PC-9 (cell line): ENCODE data around the gene PGGHG. TPM values are rescaled to one million over a fixed set of nuclear protein-coding genes. Genes with fewer than 3 reads are reported as not detected.

Experiments
- BruUV-seq: library from RNA; stranded (reverse); fragments of 400-500 nt; replicated peaks from 2 replicates; lab custom pipeline; 2021; lab: Mats Ljungman, UMichigan
- CTCF ChIA-PET: fragments of 300-600 bp; sonication (Branson Sonifier 250); formaldehyde crosslinking; loops from one replicate; lab custom pipeline; 2022; ENCODE audit warnings: antibody characterized with exemption; lab: Charles Lee
- POLR2A ChIA-PET: fragments of 300-600 bp; sonication (Branson Sonifier 250); formaldehyde crosslinking; loops from one replicate; lab custom pipeline; 2022; ENCODE audit warnings: antibody characterized with exemption; ENCODE audit not compliant: unreplicated experiment; lab: Charles Lee
- DNase-seq, 2 experiments: peaks; one replicate each; pipeline versions ENCODE4 v3.0.0 to v3.0.0-alpha.2; 2015 to 2022; ENCODE audit warnings: mixed read lengths in 1 of 2
- H2AFZ ChIP-seq: fragments of 200-600 bp; sonication (generic); 2 replicates; pipeline ENCODE4 v1.8.1; 2017; ENCODE audit warnings: antibody characterized with exemption
- H3F3A ChIP-seq: fragments of 200-600 bp; sonication (generic); 2 replicates; pipeline ENCODE4 v1.8.1; 2017; ENCODE audit warnings: antibody characterized with exemption, mild to moderate bottlenecking, low read depth; ENCODE audit not compliant: insufficient read depth
- H3K27ac ChIP-seq: fragments of 200-600 bp; sonication (generic); 2 replicates; pipeline ENCODE4 v1.6.1; 2016; ENCODE audit warnings: mixed run types
- H3K27me3 ChIP-seq: fragments of 200-600 bp; sonication (generic); 2 replicates; pipeline ENCODE4 v1.6.1; 2016; ENCODE audit warnings: low read depth, mixed run types; ENCODE audit not compliant: insufficient read depth
- H3K36me3 ChIP-seq: fragments of 200-600 bp; sonication (generic); 2 replicates; pipeline ENCODE4 v1.6.1; 2016; ENCODE audit warnings: low read depth, mixed run types
- H3K4me1 ChIP-seq: fragments of 200-600 bp; sonication (generic); replicated peaks from 2 replicates; pipeline ENCODE4 v1.6.1; 2016; ENCODE audit warnings: mixed run types; ENCODE audit not compliant: insufficient read depth
- H3K4me2 ChIP-seq: fragments of 200-600 bp; sonication (generic); 2 replicates; pipeline ENCODE4 v1.6.1; 2017; ENCODE audit warnings: mixed run types
- H3K4me3 ChIP-seq: fragments of 200-600 bp; sonication (generic); 2 replicates; pipeline ENCODE4 v1.6.1; 2016; ENCODE audit warnings: mixed run types
- H3K79me2 ChIP-seq: fragments of 200-600 bp; sonication (generic); 2 replicates; pipeline ENCODE4 v1.6.1; 2017; ENCODE audit warnings: low read depth, mixed run types
- H3K9me2 ChIP-seq: fragments of 200-600 bp; sonication (generic); 2 replicates; pipeline ENCODE4 v1.8.1; 2017; ENCODE audit warnings: mild to moderate bottlenecking; ENCODE audit not compliant: insufficient read depth
- H3K9me3 ChIP-seq: fragments of 200-600 bp; sonication (generic); 2 replicates; pipeline ENCODE4 v1.8.1; 2016; ENCODE audit warnings: low read depth; ENCODE audit not compliant: insufficient read depth
- H4K20me1 ChIP-seq: fragments of 200-600 bp; sonication (generic); 2 replicates; pipeline ENCODE4 v1.8.1; 2017; ENCODE audit not compliant: insufficient read depth
- CTCF ChIP-seq: fragments of 200-600 bp; sonication (generic); conservative IDR thresholded peaks from 2 replicates; pipeline ENCODE4 v1.6.1; 2017; ENCODE audit warnings: mixed run types, antibody characterized with exemption, mild to moderate bottlenecking, moderate library complexity
- EZH2 ChIP-seq: fragments of 200-600 bp; sonication (generic); IDR thresholded peaks from 2 replicates; pipeline ENCODE4 v1.8.0; 2017; ENCODE audit warnings: antibody characterized with exemption, low read depth
- intact Hi-C: fragments of 100-400 bp; cut with micrococcal nuclease; formaldehyde crosslinking; loops from one replicate; pipeline ENCODE4 v1.10.0; 2022; ENCODE audit not compliant: unreplicated experiment
- total RNA-seq: library from RNA; stranded (reverse); gene quantifications from 2 replicates; pipeline ENCODE4 v1.2.3, GENCODE V29; 2021

The PGGHG gene
- total RNA-seq, 1 experiment from 2014 or later, result 68.6 TPM

- TF ChIP-seq EZH2 (no peak), CTCF (no peak)
Measured at GRCh38 chr11:293271-293851, 4.4 kb downstream of the PGGHG start.

GRCh38 chr11:293852-294661, 5.1 kb downstream of the PGGHG start:
- H3K4me1 ChIP-seq, result no peaks in the 10 kb centered on the region
- H4K20me1 ChIP-seq, result no peaks in the 10 kb centered on the region
- CTCF ChIA-PET, result no interaction called here
- H3K36me3 ChIP-seq, result no peaks in the 10 kb centered on the region
- H3K27ac ChIP-seq, result no peak overlapping the region
- no peak overlapping the region for H2AFZ ChIP-seq
- BruUV-seq, result no TSS peak
- H3K9me2 ChIP-seq, result no peaks in the 10 kb centered on the region
- TF ChIP-seq CTCF (no peak), EZH2 (no peak)
- no peaks in the 10 kb centered on the region for H3K79me2 ChIP-seq
- intact Hi-C loops, result no loop called here
- POLR2A ChIA-PET, result no interaction called here
- H3F3A ChIP-seq, result no peaks in the 10 kb centered on the region
- H3K4me2 ChIP-seq, result no peak overlapping the region
- no peaks in the 10 kb centered on the region for H3K27me3 ChIP-seq
- no peak overlapping the region for H3K4me3 ChIP-seq
- H3K9me3 ChIP-seq, result no peaks in the 10 kb centered on the region
- DNase-seq, result no peak

More at GRCh38 chr11:293271-293851, 4.4 kb downstream of the PGGHG start:
- no peak overlapping the region for H3K4me3 ChIP-seq
- POLR2A ChIA-PET, result no interaction called here
- intact Hi-C loops, result no loop called here
- H3K9me3 ChIP-seq, result no peaks in the 10 kb centered on the region
- no peaks in the 10 kb centered on the region for H3K9me2 ChIP-seq
- H4K20me1 ChIP-seq, result no peaks in the 10 kb centered on the region
- no peaks in the 10 kb centered on the region for H3K79me2 ChIP-seq
- CTCF ChIA-PET, result no interaction called here
- BruUV-seq, result no TSS peak
- H3K4me1 ChIP-seq, result no peaks in the 10 kb centered on the region
- no peak for DNase-seq
- H3K27ac ChIP-seq, result no peak overlapping the region
- H2AFZ ChIP-seq, result no peak overlapping the region
- H3K36me3 ChIP-seq, result no peaks in the 10 kb centered on the region
- no peaks in the 10 kb centered on the region for H3F3A ChIP-seq
- no peak overlapping the region for H3K4me2 ChIP-seq
- H3K27me3 ChIP-seq, result no peaks in the 10 kb centered on the region

GRCh38 chr11:294780-295179, 5.9 kb downstream of the PGGHG start:
- Histone ChIP-seq H2AFZ (no peak overlapping the region), H3K4me3 (no peak overlapping the region), H3K4me2 (no peak overlapping the region), H3K79me2 (no peaks in the 10 kb centered on the region), H3K9me3 (no peaks in the 10 kb centered on the region), H3K27me3 (no peaks in the 10 kb centered on the region), H4K20me1 (no peaks in the 10 kb centered on the region), H3K27ac (no peak overlapping the region), H3K36me3 (no peaks in the 10 kb centered on the region), H3F3A (no peaks in the 10 kb centered on the region), H3K4me1 (no peaks in the 10 kb centered on the region), H3K9me2 (no peaks in the 10 kb centered on the region)
- ChIA-PET POLR2A (no interaction called here), CTCF (no interaction called here)
- TF ChIP-seq EZH2 (no peak), CTCF (no peak)
- BruUV-seq, result no TSS peak
- no peak for DNase-seq
- intact Hi-C loops, result no loop called here
